Measurements from ENCODE around the gene RBM34. TPM values are rescaled to one million over a fixed set of nuclear protein-coding genes. Genes with fewer than 3 reads are reported as not detected.

RBM34 gene
- total RNA-seq, 4 donors from 2014 or later, result 42.3 to 65.2 (median 55.3) TPM

DNA sequence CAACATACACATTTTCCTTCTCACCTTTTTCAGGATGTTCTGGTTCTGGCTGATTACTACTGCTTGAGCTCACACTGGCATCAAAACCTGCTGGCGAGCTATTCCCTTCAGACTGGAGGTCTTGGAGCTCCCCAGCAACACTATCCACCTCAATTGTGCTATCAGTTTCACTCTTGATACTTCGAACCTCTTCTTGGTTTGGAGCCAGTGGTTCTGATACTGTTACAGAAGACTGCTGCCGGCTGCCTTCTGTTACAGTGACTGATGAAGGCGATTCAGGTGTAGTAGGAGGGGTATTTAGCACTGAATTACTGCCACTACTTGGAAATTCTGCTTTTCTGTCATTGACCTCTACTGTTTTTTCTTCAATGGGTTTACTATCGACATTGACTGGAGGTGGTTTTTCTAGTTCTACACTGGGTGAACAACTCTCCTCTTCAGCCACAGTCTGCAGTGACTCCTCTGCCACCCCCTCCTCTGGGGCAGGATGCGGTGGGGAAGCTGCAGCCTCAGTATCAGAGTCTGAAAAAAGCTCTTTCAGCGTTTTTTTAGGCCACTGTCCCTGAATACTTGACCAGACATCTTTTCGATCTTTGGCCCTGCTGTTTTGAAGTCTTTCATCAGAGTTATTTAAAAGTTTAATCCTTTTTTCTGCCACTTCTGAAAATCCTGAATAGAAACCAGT is 20.7 kb upstream of the RBM34 start:
- TF ChIP-seq EP300 (IDR thresholded peaks at IDR 0.05), result no peak
- TF ChIP-seq, protein P1, sequence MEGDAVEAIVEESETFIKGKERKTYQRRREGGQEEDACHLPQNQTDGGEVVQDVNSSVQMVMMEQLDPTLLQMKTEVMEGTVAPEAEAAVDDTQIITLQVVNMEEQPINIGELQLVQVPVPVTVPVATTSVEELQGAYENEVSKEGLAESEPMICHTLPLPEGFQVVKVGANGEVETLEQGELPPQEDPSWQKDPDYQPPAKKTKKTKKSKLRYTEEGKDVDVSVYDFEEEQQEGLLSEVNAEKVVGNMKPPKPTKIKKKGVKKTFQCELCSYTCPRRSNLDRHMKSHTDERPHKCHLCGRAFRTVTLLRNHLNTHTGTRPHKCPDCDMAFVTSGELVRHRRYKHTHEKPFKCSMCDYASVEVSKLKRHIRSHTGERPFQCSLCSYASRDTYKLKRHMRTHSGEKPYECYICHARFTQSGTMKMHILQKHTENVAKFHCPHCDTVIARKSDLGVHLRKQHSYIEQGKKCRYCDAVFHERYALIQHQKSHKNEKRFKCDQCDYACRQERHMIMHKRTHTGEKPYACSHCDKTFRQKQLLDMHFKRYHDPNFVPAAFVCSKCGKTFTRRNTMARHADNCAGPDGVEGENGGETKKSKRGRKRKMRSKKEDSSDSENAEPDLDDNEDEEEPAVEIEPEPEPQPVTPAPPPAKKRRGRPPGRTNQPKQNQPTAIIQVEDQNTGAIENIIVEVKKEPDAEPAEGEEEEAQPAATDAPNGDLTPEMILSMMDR (IDR thresholded peaks at IDR 0.05), result no peak
- no peak for TF ChIP-seq POLR2A (IDR thresholded peaks at IDR 0.05)
- no peak for TF ChIP-seq POLR2AphosphoS5 (IDR thresholded peaks at IDR 0.05)
- H3K27ac ChIP-seq, result no peak overlapping the region
- no peak overlapping the region for H3K4me3 ChIP-seq
- no peaks in the 10 kb centered on the region for H3K9me3 ChIP-seq
- no peaks in the 10 kb centered on the region for H3K27me3 ChIP-seq
- WGBS, 2 donors (ENCODE audit: low coverage in 1 of 2), result 85 to 91% methylated on average over 5 to 7 of the region's 8 CpGs
- H3K36me3 ChIP-seq, result peaks cover 0 to 48% of the 10 kb centered on the region in 2 donors
- no peaks in the 10 kb centered on the region for H3K4me1 ChIP-seq
- ATAC-seq, result no peak

DNA sequence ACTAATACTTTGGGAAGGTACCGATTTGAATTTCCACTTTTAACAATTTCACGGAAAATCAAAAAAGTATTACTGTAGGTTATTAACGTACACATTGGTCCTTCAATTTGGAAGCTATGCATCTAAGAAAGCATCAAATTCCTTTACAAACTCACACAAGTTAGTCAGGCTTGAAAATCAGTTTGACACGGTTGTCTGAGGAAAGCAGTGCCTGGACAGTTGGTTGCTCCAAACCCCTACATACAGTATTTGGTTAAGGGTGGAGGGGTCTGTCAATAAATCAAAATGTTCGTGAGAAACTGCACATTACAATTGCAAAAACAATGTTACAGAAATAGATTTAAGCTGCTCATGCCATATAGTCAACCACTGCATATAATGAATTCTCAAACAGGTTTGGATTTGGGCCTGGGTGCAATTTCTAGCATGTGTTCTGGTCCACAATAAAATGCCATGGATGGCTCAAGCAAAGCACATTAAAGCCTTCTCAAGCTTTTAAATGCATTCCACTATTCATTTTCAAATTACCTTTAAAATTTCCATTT is 19.9 kb upstream of the RBM34 start:
- WGBS, 2 donors (ENCODE audit: low coverage in 1 of 2), result 84 to 91% methylated on average over 4 to 5 of the region's 5 CpGs
- Histone ChIP-seq H3K4me1 (no peaks in the 10 kb centered on the region), H3K27me3 (no peaks in the 10 kb centered on the region), H3K36me3 (peaks cover 0 to 51% of the 10 kb centered on the region in 2 donors), H3K9me3 (no peaks in the 10 kb centered on the region), H3K27ac (no peak overlapping the region), H3K4me3 (no peak overlapping the region)
- TF ChIP-seq POLR2AphosphoS5 (IDR thresholded peaks at IDR 0.05), result no peak
- TF ChIP-seq, protein P1 (IDR thresholded peaks at IDR 0.05), result no peak
- no peak for TF ChIP-seq EP300 (IDR thresholded peaks at IDR 0.05)
- TF ChIP-seq POLR2A (IDR thresholded peaks at IDR 0.05), result no peak
- no peak for ATAC-seq

DNA sequence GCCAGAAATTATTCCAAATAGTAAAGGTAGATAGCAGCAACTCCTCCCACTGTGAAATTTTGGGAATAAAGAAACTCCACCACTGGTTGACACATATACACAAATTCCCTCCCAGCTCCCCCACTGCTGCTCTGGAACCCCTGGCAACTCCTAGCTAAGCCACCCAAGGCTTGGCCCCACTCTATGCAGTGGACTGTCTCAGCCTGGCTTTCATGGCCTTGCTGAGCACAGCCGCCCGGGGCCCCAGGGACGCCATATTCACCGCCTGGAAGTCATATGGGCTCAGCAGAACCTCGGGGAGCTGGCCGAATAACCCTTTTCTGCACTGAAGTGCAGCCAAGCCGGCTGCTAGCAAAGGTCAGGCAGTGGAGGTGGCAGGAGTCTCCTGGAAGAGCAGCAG is 15.4 kb upstream of the RBM34 start:
- no peak for ATAC-seq

DNA sequence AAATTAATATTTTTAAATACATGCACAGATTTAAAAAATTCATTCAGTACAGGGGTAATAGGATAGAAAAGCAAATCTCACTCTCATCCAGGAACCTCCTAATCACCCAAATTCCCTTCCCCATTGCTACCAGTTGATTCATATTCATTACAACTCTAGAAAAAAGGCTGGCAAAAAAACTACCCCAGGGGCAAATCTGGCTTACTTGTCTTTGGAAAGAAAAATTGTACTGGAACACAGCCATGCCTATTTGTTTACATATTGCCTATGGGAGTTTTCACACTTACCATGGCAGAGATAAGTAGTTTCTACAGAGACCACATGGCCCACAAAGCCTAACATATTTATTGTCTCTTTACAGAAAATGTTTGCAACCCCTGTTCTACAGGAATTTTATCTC is 8.9 kb upstream of the RBM34 start:
- H3K4me1 ChIP-seq, result no peaks in the 10 kb centered on the region
- TF ChIP-seq POLR2AphosphoS5 (IDR thresholded peaks at IDR 0.05), result no peak
- TF ChIP-seq, protein P1 (IDR thresholded peaks at IDR 0.05), result no peak
- TF ChIP-seq EP300 (IDR thresholded peaks at IDR 0.05), result no peak
- no peak for TF ChIP-seq POLR2A (IDR thresholded peaks at IDR 0.05)

More for the DNA sequence above, 15.4 kb upstream of the RBM34 start:
- H3K27ac ChIP-seq, result no peak overlapping the region
- H3K4me3 ChIP-seq, result no peak overlapping the region
- TF ChIP-seq, protein P1 (IDR thresholded peaks at IDR 0.05), result no peak
- TF ChIP-seq POLR2A (IDR thresholded peaks at IDR 0.05) (no peak), POLR2AphosphoS5 (IDR thresholded peaks at IDR 0.05) (no peak), EP300 (IDR thresholded peaks at IDR 0.05) (no peak)
- whole genome bisulfite sequencing, 2 donors (ENCODE audit: low coverage in 1 of 2), result 90% methylated on average over 2 of the region's 7 CpGs; no CpG with 5 or more reads in 1 of the 2 donors
- H3K36me3 ChIP-seq, result peaks cover 5 to 71% of the 10 kb centered on the region in 2 donors
- no peaks in the 10 kb centered on the region for H3K27me3 ChIP-seq
- no peaks in the 10 kb centered on the region for H3K4me1 ChIP-seq
- no peaks in the 10 kb centered on the region for H3K9me3 ChIP-seq

DNA sequence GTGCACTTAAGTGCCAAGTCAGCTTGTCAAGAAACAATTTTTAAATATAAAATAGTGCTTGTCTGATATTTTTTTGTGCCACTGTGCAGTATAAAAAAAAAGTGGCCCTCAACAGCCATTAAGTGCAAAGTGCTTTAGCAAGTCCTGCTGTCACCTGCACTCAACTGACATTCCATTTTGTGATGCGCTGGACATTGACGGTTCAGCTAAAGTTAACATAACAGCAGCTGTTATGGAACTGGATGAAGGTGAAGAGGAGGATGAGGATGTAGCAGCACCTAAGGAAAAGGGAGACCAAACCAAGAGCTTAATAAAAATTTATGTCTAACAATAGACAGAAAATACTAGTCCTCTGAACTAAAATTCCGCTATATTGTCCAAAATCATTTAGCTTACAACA is 7.3 kb upstream of the RBM34 start:
- no peaks in the 10 kb centered on the region for H3K27me3 ChIP-seq
- no peaks in the 10 kb centered on the region for H3K9me3 ChIP-seq
- TF ChIP-seq EP300 (IDR thresholded peaks at IDR 0.05) (no peak), POLR2AphosphoS5 (IDR thresholded peaks at IDR 0.05) (no peak), POLR2A (IDR thresholded peaks at IDR 0.05) (no peak)
- TF ChIP-seq, protein P1 (IDR thresholded peaks at IDR 0.05), result no peak
- no peak overlapping the region for H3K27ac ChIP-seq
- no peak overlapping the region for H3K4me3 ChIP-seq
- H3K36me3 ChIP-seq, result peaks cover 5 to 71% of the 10 kb centered on the region in 2 donors
- H3K4me1 ChIP-seq, result no peaks in the 10 kb centered on the region
- no peak for ATAC-seq
- WGBS, 2 donors (ENCODE audit: low coverage in 1 of 2), result 83 to 94% methylated on average over 1 to 3 of the region's 3 CpGs

More for the DNA sequence above, 8.9 kb upstream of the RBM34 start:
- no peak overlapping the region for H3K27ac ChIP-seq
- H3K9me3 ChIP-seq, result no peaks in the 10 kb centered on the region
- H3K27me3 ChIP-seq, result no peaks in the 10 kb centered on the region
- ATAC-seq, result no peak
- H3K36me3 ChIP-seq, result peaks cover 5 to 83% of the 10 kb centered on the region in 2 donors
- no peak overlapping the region for H3K4me3 ChIP-seq

Measured in gastroesophageal sphincter (tissue), 4 donors.